GM12873 (cell line): ENCODE results near the gene KIAA0825.

Experiments
- CTCF ChIP-seq: IDR thresholded peaks from 2 replicates; pipeline ENCODE4 v1.5.1; 2012; ENCODE audit warnings: low read depth, mild to moderate bottlenecking, moderate library complexity, low read length, control low read depth; ENCODE audit not compliant: insufficient read depth; ENCODE audit errors: missing control alignments

The KIAA0825 gene

GRCh38 chr5:94304146-94304545, 314.3 kb downstream of the KIAA0825 start:
- no peak for TF ChIP-seq CTCF

GRCh38 chr5:94288937-94289336, 329.5 kb downstream of the KIAA0825 start:
- TF ChIP-seq CTCF = no peak

DNA sequence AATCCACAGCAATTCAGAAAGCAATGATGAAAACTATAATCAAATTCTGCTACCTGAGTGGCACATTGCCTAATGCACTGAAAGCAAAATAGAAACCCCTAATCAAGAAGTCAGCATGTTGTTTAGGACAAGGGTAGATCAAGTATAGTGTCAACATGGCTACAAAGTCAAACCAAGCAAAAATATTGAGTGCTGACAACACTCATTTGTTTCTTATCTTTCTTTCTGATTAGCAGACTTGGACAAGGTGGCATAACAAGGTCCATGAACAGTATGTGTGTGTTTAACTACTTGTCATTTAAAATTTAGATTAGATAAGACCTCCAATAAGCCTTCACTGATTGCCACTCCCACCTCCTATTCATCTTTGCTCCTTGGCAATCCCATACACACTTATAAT, 332.4 kb downstream of the KIAA0825 start:
- TF ChIP-seq CTCF = no peak

- TF ChIP-seq CTCF = no peak
Measured at GRCh38 chr5:94283093-94283492, 335.3 kb downstream of the KIAA0825 start.

GRCh38 chr5:94281236-94281801, 337.1 kb downstream of the KIAA0825 start:
- no peak for TF ChIP-seq CTCF

- no peak for TF ChIP-seq CTCF
Measured at GRCh38 chr5:94276751-94277150, 341.7 kb downstream of the KIAA0825 start.

GRCh38 chr5:94276048-94276447, 342.4 kb downstream of the KIAA0825 start:
- no peak for TF ChIP-seq CTCF
